WTC11 (cell line): ENCODE data around the gene MSANTD1. TPM values are rescaled to one million over a fixed set of nuclear protein-coding genes. Genes with fewer than 3 reads are reported as not detected.

Experiments
- ATAC-seq: fragments of 200-7000 bp; cut with Tn5 transposase; 2 replicates; pipeline ENCODE4 v1.10.0; 2021; ENCODE audit warnings: mild to moderate bottlenecking, moderate library complexity
- CTCF ChIA-PET: fragments of 300-600 bp; sonication (Branson Sonifier 250); formaldehyde crosslinking; loops from one replicate; lab custom pipeline; 2021; ENCODE audit warnings: antibody characterized with exemption; lab: Charles Lee
- POLR2A ChIA-PET: fragments of 350-600 bp; sonication (Branson Sonifier 250); formaldehyde crosslinking; loops from one replicate; lab custom pipeline; 2021; ENCODE audit warnings: antibody characterized with exemption; lab: Charles Lee
- DNase-seq: peaks from one replicate; pipeline ENCODE4 v3.0.0; 2021; ENCODE audit warnings: low spot score
- H3K27ac Mint-ChIP-seq: 2 replicates; pipeline ENCODE4 v1.8.0; 2021; ENCODE audit warnings: mixed read lengths
- H3K27me3 Mint-ChIP-seq: 2 replicates; pipeline ENCODE4 v1.8.0; 2021; ENCODE audit warnings: low read depth, mild to moderate bottlenecking, moderate library complexity, mixed read lengths
- H3K36me3 Mint-ChIP-seq: 2 replicates; pipeline ENCODE4 v1.8.0; 2021; ENCODE audit warnings: mixed read lengths
- H3K4me1 Mint-ChIP-seq: 2 replicates; pipeline ENCODE4 v1.8.0; 2022; ENCODE audit warnings: mixed read lengths
- H3K4me3 Mint-ChIP-seq: 2 replicates; pipeline ENCODE4 v1.8.0; 2021; ENCODE audit warnings: mild to moderate bottlenecking, moderate library complexity, mixed read lengths
- H3K9me3 Mint-ChIP-seq: 2 replicates; pipeline ENCODE4 v1.8.0; 2021; ENCODE audit warnings: mixed read lengths
- ARID4B ChIP-seq: sonication (generic); formaldehyde crosslinking; IDR thresholded peaks from 2 replicates; pipeline ENCODE4 v1.8.0; 2023; ENCODE audit warnings: missing genetic modification reagents, mild to moderate bottlenecking, borderline replicate concordance
- ATF2 ChIP-seq: sonication (generic); formaldehyde crosslinking; IDR thresholded peaks from 2 replicates; pipeline ENCODE4 v1.8.1; 2022; ENCODE audit warnings: low read depth, missing genetic modification reagents, borderline replicate concordance
- CTCF ChIP-seq: fragments of 200-600 bp; IDR thresholded peaks from 2 replicates; pipeline ENCODE4 v1.8.0; 2022; ENCODE audit warnings: antibody characterized with exemption
- ERG ChIP-seq: fragments of 250-450 bp; sonication (Bioruptor Pico); IDR thresholded peaks from 2 replicates; pipeline ENCODE4 v1.8.0; 2021; ENCODE audit warnings: mild to moderate bottlenecking
- FOXK1 ChIP-seq: sonication (generic); formaldehyde crosslinking; IDR thresholded peaks from 2 replicates; pipeline ENCODE4 v1.8.0; 2022; ENCODE audit warnings: mild to moderate bottlenecking, moderate library complexity, missing genetic modification reagents
- GABPB1 ChIP-seq: sonication (generic); formaldehyde crosslinking; IDR thresholded peaks from 2 replicates; pipeline ENCODE4 v1.8.1; 2023; ENCODE audit warnings: mild to moderate bottlenecking, missing genetic modification reagents
- HMGXB4 ChIP-seq: sonication (generic); formaldehyde crosslinking; IDR thresholded peaks from 2 replicates; pipeline ENCODE4 v1.8.1; 2023; ENCODE audit warnings: mild to moderate bottlenecking, moderate library complexity, missing genetic modification reagents
- MAX ChIP-seq: sonication (generic); formaldehyde crosslinking; IDR thresholded peaks from 2 replicates; pipeline ENCODE4 v1.8.0; 2022; ENCODE audit warnings: mild to moderate bottlenecking, missing genetic modification reagents
- MLX ChIP-seq: sonication (generic); formaldehyde crosslinking; IDR thresholded peaks from 2 replicates; pipeline ENCODE4 v1.8.1; 2023; ENCODE audit warnings: mild to moderate bottlenecking, missing genetic modification reagents, moderate library complexity
- NR1H2 ChIP-seq: sonication (generic); formaldehyde crosslinking; IDR thresholded peaks from 2 replicates; pipeline ENCODE4 v1.9.0; 2021; ENCODE audit warnings: mild to moderate bottlenecking, moderate library complexity, missing genetic modification reagents
- NR3C1 ChIP-seq: sonication (generic); formaldehyde crosslinking; conservative IDR thresholded peaks from 2 replicates; pipeline ENCODE4 v1.8.1; 2023; ENCODE audit warnings: low read depth, mild to moderate bottlenecking, missing genetic modification reagents
- OVOL2 ChIP-seq: fragments of 250-450 bp; sonication (Bioruptor Pico); IDR thresholded peaks from 2 replicates; pipeline ENCODE4 v1.9.0; 2021; ENCODE audit warnings: mild to moderate bottlenecking, borderline replicate concordance
- USF2 ChIP-seq: sonication (generic); formaldehyde crosslinking; IDR thresholded peaks from 2 replicates; pipeline ENCODE4 v1.8.1; 2023; ENCODE audit warnings: mild to moderate bottlenecking, missing genetic modification reagents, moderate library complexity
- ZMAT4 ChIP-seq: fragments of 250-450 bp; sonication (Bioruptor Pico); IDR thresholded peaks from 2 replicates; pipeline ENCODE4 v1.9.0; 2021; ENCODE audit warnings: mild to moderate bottlenecking
- ZNF219 ChIP-seq: sonication (generic); formaldehyde crosslinking; IDR thresholded peaks from 2 replicates; pipeline ENCODE4 v1.8.0; 2023; ENCODE audit warnings: missing genetic modification reagents, mild to moderate bottlenecking, borderline replicate concordance
- ZNF423 ChIP-seq: fragments of 250-450 bp; sonication (Bioruptor Pico); IDR thresholded peaks from 2 replicates; pipeline ENCODE4 v2.1.2; 2022; ENCODE audit warnings: mild to moderate bottlenecking, moderate library complexity
- total RNA-seq: library from RNA; stranded (reverse); gene quantifications from 3 replicates; pipeline ENCODE4 v1.2.3, GENCODE V29; 2021

Gene MSANTD1
- total RNA-seq, 1 experiment from 2014 or later = 0.98 TPM

- TF ChIP-seq ARID4B (CRISPR knock-in tag) = no peak
- TF ChIP-seq USF2 (CRISPR knock-in tag) = no peak
- TF ChIP-seq GABPB1 = no peak
- no peak for TF ChIP-seq ATF2 (CRISPR knock-in tag)
- no peak for TF ChIP-seq NR1H2 (CRISPR knock-in tag)
- no peak for TF ChIP-seq ZNF423 (CRISPR knock-in tag)
These were observed 45.0 kb upstream of the MSANTD1 start (continued) for GRCh38 chr4:3203971-3204431.

GRCh38 chr4:3205995-3206394 is 43.0 kb upstream of the MSANTD1 start:
- POLR2A ChIA-PET = no interaction called here
- Mint-ChIP-seq H3K27me3 (no peaks in the 10 kb centered on the region), H3K27ac (no peak overlapping the region), H3K9me3 (no peaks in the 10 kb centered on the region), H3K4me3 (no peak overlapping the region), H3K4me1 (no peaks in the 10 kb centered on the region), H3K36me3 (peaks cover 42% of the 10 kb centered on the region)
- DNase-seq = no peak
- ATAC-seq = no peak
- CTCF ChIA-PET = no interaction called here
- TF ChIP-seq FOXK1 (no peak), HMGXB4 (CRISPR knock-in tag) (no peak), NR3C1 (CRISPR knock-in tag) (no peak), ZMAT4 (CRISPR knock-in tag) (no peak), ERG (CRISPR knock-in tag) (no peak), ATF2 (CRISPR knock-in tag) (no peak), CTCF (no peak), MAX (no peak), MLX (CRISPR knock-in tag) (no peak), ZNF219 (CRISPR knock-in tag) (no peak), OVOL2 (CRISPR knock-in tag) (no peak)
